Eye (tissue), 1 donor: Measurements from ENCODE around the gene BICD2.
"Not testable (repeated sequence)": the region's sequence is repeated elsewhere in the genome, so short reads cannot be mapped to it uniquely, and the experiment has no call there.

Experiments used
- DNase-seq: peaks from one replicate; pipeline ENCODE4 v3.0.0-alpha.2; 2015

BICD2 gene

DNA sequence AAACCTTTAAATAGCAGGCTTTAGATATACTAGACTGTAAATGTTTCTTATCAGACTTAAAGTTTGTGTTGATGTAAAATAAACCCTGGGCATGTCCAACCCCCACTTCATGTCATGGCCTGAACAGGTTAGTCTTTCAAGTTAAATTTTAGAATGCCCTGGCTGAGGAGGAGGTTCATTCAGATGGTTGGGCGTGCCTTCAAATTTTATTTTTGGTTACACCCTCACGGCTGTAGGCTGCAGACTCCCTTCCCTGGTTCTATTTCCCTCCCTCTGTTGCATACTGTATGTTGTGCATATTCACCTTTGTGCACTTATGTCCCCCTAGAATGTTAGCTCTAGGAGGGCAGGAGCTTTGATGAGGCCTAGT is 5.3 kb upstream of the BICD2 start:
- no peak for DNase-seq

DNA sequence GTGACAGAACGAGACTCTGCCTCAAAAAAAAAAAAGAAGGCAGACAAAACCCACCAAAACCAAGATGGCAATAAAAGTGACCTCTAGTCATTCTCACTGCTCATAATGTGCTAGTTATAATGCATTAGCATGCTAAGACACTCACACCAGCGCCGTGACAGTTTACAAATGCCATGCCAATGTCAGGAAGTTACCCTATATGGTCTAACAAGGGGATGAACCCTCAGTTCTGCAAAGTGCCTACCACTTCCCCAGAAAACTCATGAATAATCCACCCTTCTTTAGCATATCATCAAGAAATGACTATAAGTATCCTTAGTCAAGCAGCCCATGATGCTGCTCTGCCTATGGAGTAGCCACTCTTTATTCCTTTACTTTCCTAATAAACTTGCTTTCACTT is 4.7 kb upstream of the BICD2 start:
- DNase-seq, result no peak

DNA sequence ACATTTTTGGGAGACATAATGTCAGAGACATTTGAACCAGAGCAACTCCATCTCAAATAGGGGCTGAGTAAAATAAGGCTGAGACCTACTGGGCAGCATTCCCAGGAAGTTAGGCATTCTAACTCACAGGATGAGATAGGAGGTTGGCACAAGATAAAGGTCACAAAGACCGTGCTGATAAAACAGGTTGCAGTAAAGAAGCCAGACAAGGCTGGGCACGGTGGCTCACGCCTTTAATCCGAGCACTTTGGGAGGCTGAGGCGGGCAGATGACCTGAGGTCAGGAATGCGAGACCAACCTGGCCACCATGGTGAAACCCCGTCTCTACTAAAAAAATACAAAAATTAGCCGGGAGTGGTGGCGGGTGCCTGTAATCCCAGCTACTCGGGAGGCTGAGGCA is 4.2 kb upstream of the BICD2 start:
- DNase-seq, result not testable (repeated sequence)

DNA sequence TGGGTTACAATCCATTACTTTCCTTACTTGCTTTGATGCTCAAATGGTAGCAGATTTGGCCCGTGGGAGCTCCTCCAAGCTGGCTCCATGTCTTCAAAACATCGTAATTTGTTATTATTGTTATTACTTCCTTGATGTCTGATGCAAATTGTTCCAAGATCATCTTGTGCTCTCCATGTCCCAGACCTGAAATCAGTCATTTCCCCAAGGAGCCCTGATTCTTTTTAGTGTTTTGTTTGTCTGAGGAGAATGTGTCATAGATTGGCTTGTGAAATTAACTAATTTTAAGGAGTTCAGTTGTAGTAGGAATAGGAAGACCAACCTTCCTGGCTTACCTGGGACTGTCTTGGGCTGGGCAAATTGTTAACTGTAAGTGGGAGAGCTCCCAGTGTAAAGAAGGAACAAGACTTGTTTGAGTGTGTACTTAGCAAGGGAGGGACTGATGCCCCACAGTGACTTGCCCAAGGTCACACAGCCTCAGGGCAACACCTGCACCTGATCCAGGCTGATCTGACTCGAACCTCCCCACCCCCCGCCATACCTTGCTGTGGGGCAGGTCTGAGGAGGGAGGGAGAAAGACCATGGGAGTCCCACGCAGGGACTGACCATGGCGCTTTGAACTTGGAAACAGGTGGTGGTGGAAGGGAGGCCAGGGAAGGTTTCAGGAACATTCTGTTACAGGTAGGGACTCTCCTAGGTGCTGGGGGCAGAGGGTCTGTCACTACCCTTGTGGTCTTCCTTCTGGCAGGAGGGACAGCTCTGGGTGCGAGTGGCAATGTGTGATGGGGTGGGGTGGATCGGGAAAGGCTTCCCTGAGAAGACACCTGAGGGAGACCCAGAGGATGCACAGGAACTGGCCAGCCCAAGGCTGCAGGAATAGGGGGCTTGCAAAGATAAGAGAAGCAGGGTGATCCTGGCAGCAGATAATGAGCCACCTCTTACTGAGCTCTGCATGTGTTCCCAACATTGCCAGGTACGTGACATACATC is 2.7 kb upstream of the BICD2 start:
- DNase-seq, result no peak

DNA sequence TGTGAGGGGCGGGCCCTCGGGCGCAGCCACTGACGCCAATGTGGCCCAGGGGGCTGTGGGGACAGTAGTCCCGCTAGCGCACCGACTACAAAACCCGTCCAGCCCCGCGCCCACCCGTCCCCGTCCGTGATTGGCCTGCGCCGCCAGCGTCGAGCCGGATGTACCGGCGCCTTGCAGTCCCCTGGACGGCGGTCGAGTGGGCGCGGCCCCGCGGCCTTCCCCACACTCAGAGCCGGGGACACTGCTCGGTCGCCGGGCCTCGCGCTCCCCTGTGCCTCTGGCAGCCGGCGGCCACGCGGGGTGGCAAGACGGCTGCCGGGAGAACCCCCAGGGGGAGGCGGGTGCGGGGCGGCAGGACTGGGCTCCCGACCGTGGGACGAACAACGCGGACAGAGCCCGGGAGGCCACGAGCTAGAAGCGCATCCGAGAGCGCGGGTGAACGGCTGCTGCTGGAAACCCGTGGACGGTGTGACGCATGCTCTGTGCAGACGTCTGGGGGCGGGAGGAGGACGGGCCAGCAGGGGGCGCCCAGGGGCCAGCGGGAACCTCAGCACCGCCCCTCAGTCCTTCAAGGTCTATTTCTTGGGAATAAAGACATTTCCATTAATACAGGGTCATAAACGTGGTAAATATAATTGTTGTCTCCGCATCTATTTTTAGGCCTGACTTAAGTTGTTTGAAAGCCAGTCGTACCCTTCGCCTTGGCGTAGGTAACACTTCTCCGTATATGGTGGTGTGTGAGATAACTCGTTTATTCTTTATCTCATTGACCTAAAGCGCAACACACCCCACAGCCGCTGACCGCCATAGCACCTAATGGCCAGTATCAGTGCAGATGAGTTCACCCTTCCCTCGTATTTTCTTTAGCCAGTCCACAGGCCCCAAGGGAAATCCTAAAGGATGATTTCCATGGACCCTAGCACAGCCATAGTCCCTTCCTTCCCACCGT is 629 bp upstream of the BICD2 start:
- DNase-seq, result peak; percentile 99

DNA sequence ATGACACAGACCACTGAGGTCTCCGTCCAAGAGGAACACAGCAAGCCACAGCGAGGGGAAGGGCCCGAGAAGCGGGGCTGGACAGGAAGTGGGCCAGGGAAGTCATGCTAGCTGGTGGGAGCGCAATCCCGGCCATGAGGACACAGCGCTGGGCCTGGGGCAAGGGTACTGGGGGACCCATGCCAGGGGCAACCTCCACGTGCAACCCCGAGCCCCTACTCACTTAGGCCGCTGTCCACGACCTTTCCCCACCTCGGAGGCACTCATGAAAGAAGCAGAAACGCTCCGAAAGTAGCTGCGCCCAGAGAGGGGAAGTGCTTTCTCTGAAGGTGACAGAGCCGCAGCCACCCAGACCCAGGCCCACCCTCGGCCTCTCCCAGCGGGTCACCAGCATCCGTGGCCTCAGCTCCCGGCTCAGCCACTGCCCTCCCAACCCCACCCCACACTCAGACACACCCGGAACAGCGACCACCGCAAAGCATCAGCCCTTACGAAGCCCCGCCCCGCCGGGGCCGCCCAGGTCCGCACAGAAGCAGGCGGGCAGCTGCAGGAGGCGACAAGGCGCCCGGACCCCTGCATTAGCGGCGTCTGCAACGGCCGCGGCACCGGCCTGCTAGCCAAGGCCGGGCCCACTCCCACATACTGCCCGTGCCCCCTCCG is 782 bp downstream of the BICD2 start:
- peak; percentile 61 for DNase-seq

DNA sequence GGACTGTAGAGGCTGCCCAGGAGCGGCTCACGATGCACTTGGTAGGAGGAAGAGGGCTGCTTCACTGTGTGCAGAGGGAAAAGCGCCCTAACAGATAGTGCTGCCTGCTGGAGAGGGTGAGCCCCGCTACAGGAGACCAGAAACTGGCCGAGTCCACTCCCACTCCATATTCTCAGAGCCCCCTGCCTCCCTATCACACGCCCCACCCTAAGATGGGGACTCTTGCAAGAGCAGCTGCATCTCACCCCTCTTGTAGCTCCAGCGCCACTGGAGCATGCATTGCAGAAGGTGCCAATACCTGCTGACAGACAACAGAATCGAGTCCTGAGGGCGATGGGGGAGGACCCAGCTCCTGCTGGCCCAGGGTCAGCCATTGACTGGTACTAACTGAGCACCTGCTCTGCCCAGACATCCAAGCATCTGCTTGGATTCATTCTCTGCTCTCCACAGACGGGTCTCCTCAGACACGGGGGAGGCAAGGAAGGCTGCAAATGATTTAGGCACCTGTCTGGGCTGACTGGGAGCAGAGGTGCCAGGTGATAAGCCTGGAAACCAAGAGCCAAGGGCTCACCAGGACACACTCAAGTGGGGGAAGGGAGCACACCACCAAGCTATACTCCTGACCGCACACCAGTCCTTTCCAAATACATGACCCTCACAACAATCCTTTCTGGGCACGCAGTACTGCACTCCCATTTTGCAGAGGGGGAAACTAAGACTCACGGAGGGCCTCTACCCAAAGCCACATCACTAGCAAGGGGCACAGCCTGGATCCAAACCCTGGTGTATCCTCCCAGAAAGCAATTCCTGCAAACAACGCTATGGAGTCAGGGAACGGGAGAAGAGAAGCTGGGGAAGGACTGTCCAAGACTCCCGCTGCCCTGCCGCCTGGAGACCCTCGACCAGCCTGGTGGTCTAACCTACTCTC is 1.6 kb downstream of the BICD2 start:
- DNase-seq, result no peak

DNA sequence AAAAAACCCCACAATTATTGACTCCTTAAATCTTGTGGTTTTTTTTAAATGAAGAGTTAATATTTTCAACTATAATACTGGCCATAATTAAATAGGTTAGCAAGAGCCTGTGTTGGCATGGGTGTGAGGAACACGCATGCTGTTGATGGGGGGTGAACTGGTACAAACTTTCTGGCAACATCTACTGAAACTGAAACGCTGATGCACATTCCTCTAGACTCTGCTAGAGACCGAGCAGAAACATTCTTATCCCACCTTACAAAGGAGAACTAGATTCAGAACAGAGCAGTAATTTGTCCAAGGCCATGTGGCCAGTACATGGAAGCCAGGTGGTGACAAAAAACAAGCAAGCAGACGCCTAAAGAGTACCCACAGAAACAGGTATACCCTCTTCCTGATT is 2.4 kb downstream of the BICD2 start:
- no peak for DNase-seq

DNA sequence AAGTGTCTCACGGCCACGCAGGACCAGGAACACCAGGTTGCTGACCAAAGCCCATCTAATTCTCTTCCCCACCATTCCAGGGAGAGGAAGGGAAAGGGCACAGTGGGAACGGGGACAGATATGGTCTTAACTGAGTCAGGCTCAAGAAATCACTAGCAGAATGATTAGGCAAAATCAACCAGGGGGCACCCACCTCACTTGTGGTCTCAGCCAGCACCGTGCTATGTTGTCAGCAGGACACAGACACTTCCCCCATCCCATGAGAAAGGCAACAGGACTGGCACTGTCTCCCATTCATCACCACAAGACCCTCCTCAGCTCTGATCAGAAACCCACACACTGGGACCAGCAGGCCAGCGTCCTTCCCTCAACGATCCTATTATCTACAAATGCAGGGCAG is 2.9 kb downstream of the BICD2 start:
- DNase-seq, result no peak

DNA sequence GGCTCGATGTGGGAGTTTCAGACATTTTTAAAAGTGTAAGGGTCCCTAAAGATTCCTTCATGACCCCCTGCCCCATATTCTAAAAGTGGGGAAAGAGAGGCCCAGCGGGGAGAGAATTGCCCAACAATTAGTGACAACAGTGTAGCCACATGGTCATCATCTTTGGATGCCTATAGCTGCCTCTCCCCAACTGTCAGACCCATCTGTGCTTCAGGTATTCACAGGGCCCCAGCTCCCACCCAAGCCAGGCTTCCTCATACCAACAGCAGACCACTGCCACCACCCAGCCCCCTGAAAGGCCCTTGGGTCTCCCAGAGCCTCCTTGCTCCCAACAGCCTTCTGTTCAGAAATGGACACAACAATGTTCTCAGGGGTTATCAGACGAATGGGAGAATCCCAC is 4.1 kb downstream of the BICD2 start:
- DNase-seq, result no peak

DNA sequence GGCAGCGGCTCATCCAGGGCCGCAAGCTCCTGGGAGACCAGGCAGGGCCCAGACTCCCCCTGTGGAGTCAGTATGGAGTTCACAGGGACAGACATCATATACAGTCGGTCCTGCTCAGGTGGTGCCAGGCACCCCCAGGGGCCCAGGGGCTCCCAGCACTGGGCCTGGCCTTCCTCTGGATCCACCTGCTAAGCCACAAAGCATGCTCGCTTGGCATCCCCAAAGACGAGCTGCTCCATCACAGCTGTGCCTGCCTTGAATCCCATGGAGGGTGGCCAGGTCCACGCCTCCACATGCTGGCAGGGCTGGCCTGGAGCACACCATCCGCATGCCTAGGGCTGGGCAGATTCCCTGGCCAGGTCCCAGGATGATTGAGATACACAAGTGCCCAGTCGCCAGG is 4.6 kb downstream of the BICD2 start:
- DNase-seq, result no peak

DNA sequence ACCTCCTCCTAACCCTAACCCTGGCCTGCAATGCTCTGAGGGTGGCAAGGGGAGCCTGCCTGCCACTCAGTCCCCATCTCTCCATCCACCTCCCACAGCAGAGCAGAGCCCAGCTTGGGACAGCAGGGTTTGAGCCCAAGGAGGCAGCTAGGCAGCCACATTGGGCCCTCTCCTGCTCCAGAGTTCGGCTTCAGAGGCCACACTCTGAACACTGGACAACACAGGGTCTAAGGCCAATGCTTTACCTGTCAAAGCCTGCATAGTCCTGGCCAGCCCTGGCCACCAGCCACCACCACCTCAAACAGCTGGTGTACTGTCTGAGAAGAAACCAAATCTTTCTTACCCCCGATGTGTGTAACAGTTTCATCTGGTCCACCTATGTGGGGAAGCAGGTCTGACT is 5.2 kb downstream of the BICD2 start:
- no peak for DNase-seq

DNA sequence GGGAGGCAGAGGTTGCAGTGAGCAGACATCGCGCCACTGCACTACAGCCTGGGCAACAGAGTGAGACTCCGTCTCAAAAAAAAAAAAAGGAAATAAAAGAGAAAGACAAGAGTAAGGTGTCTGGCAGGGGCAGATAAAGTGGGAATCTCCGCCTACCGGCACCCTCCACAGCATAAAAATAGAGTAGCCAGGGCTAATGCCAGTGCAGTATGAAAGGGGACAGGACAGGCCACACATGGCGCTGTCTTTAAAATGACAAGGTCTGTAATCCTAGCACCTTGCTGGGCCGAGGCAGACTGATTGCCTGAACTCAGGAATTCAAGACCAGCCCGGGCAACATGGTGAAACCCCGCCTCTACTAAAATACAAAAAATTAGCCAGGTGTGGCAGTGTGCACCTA is 7.8 kb downstream of the BICD2 start:
- DNase-seq, result no peak

DNA sequence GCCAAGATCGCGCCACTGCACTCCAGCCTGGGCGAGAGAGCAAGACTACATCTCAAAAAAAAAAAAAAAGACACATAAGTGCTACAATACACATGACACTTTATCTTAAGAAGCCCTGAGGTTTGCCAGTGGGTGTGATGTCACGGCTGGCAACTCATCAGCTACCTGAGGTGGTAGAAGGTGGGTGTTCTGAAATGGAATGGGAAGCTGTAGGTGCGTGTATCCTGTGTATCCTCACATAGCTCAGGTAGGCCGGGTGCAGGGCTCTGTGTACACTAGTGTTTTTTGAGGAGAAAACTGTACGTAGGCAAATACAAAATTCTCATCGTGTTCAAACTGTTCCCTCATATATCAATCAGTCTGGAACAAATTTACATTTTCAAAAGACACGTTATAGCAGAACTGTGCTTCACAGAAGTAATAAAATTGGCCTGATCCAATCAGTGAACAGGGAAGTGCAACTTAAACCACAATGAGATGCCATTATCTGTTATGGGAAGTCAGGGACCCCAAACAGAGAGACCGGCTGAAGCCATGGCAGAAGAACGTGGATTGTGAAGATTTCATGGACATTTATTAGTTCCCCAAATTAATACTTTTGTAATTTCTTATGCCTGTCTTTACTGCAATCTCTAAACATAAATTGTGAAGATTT is 10.4 kb downstream of the BICD2 start:
- no peak for DNase-seq

DNA sequence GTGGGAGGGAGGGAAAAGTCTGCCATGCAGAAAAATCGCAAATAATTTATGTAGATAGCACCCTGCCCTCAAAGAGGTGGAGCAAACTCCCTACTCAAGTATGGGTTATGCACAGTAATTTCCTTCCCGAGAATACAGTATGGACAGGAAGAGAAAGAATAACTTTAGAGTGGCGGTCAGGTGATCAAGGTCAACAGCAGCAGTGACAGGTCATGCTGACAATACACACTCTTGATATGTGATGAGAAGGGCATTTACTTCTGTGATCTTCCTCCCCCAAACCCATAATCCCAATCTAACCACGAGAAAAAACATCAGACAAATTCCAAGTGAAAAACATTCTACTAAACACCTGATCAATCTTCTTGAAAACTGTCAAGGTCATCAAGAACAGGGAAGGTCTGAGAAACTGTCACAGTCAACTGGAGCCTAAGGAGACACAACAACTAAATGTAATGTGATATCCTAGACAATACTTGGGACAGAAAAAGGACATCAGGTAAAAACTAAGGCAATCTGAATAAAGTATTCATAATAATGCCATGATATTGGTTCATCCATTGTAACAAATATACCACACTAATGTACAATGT is 11.7 kb downstream of the BICD2 start:
- no peak for DNase-seq

DNA sequence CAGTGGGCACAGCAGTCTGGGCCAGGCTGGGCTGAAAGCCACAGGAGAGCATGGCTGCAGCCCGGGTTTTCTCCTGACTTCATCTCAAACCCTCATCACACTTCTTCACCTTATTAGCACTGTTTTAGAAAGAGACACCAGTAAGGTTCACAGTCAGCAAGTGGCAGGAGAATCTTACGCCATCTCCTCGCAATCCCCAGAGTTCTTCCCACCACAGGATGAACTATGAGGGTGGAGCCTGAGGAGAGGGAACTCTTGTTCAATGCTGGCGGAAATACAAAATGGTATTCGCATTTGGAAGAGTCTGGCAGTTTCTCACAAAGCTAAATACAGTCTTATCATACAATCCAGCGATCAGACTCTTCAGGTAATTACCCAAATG is 14.7 kb downstream of the BICD2 start:
- no peak for DNase-seq

DNA sequence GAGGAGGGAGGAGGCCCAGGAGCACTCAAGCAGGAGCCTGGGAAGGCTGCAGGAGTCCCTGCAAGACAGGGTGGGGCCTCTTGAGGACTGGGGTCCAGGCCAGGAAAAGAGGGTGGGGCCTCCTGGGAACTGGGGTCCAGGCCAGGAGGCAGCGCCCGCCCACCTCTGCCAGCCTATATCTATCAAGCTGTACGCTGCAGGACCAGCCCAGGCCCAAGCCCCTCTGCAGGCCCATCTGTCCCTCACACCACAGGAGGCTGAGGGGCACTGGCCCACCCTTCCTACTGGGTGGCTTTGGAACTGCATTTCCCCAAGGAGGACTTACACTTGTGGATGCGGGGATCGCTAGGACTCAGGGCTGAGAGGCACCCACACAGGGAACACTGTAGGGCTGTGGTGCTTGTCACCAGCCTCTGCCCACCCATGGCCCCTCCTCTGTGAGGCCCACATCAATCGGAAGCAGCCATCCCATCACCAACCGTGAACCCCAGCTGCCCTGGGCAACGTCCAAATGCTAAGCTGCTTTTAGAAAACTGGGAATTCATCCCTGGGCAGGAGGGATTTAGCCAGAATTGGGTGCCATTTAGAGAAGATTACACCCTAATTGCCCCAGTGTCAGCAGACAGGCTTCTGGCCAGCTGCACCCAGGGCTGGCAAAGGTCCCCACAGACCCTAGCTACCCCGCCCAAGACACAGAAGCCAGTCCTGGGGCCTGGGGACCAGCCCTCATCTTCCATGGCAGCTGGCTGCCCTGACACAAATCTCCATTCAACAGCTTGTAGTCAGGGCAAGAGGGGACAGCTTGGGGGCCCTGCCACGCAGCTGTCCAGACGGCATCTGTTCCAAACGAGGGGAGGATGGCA is 15.3 kb downstream of the BICD2 start:
- DNase-seq, result peak; percentile 69

DNA sequence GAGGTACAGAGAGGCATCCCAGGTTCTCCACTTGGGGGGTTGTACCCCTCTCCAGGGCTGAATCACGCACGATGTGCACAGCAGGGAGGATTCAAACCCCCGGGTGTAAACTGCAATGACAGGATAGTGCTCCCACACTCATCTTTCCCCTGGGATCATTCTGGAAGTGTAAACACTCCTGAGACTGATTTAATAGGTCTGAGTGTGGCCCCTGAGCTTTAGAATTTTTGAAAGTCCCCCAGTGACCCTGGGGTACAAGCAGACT is 16.5 kb downstream of the BICD2 start:
- DNase-seq, result no peak

DNA sequence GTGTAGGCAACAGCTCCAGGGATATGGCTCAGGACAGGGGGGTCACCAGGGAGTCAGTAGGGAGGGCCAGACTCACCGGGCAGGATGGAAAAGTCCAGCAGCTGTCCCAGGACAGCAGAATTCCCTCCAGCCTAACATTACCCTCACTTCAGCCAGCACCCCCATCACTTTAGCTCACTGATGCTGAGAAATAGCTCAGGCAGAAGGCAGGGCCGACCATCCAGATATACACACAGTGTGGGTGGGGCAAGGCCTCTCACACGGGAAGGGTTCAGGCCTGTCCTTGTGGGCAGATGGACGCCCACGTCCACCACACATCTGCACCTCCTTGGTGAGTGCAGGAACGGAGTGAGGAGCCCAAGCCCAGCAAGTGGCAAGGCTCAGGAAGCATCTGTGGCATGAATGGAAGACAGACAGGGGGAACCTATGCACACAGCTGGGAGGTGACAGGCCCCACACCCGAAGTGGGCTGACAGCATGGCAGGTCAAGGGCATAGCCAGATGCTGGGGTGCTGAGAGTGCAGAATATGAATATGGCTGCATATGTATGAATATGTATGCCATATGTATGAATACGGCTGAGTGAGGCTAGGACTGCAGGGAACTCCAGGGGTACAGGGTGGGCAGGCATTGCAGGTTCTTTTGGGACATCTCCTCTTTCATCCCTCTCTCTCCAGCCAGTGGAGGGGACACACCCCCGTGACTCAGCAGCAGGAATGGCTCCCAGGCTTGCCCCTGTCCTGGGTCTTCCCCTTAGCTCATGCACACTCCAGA is 17.0 kb downstream of the BICD2 start:
- no peak for DNase-seq
